Nephron progenitor cell (in vitro differentiated cells): ENCODE data around the gene SEC14L1.

Experiments
- DNase-seq: peaks from one replicate; pipeline ENCODE4 v3.0.0; 2021
- H3K27ac Mint-ChIP-seq: 2 replicates; pipeline ENCODE4 v1.8.0; 2021; ENCODE audit warnings: mild to moderate bottlenecking, moderate library complexity, mixed read lengths
- H3K27me3 Mint-ChIP-seq: 2 replicates; pipeline ENCODE4 v1.8.0; 2021; ENCODE audit warnings: mild to moderate bottlenecking, low read depth, mixed read lengths; ENCODE audit not compliant: poor library complexity
- H3K36me3 Mint-ChIP-seq: 2 replicates; pipeline ENCODE4 v1.8.0; 2021; ENCODE audit warnings: low read depth, mixed read lengths
- H3K4me1 Mint-ChIP-seq: 2 replicates; pipeline ENCODE4 v1.8.0; 2021; ENCODE audit warnings: mixed read lengths
- H3K4me3 Mint-ChIP-seq: 2 replicates; pipeline ENCODE4 v1.8.0; 2021; ENCODE audit warnings: mild to moderate bottlenecking, moderate library complexity, mixed read lengths
- H3K9me3 Mint-ChIP-seq: 2 replicates; pipeline ENCODE4 v1.8.0; 2021; ENCODE audit warnings: mild to moderate bottlenecking, moderate library complexity, mixed read lengths
- CTCF ChIP-seq: fragments of 200-600 bp; sonication (generic); IDR thresholded peaks from 2 replicates; pipeline ENCODE4 v1.5.0; 2021; ENCODE audit warnings: antibody characterized with exemption

The SEC14L1 gene

GRCh38 chr17:77140878-77141767 is at the start of gene SEC14L1:
TSS of gene SEC14L1 (plus strand) at chr17:77140969. CDS start at chr17:77143597, 2,628 bp downstream.
- H3K4me1 Mint-ChIP-seq: peaks cover 59% of the 10 kb centered on the region
- H3K4me3 Mint-ChIP-seq: peak within 1 kb of the TSS; percentile 89
- peaks cover 4% of the 10 kb centered on the region for H3K27me3 Mint-ChIP-seq
- peaks cover 35% of the 10 kb centered on the region for H3K36me3 Mint-ChIP-seq
- peak; percentile 61 for DNase-seq
- H3K9me3 Mint-ChIP-seq: peaks cover 33% of the 10 kb centered on the region
- TF ChIP-seq CTCF: no peak
- H3K27ac Mint-ChIP-seq: no peak within 1 kb of the TSS

DNA sequence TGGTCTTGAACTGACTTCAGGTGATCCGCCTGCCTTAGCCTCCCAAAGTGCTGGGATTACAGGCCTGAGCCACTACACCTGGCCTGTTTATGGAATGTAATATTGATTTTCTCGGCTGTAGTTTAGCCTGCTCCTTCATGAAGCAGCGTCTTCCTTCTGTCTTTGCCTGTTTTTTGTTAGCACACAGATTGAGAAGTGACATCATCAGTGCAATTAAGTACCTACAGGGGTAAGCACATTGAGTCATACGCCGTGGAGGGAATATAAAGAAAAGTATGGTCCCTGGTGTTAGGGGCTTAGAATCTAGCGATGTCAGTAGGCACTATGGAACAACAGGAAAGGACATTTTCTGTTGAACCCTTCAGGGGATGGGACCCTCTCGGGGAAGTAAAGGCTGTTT is 48.7 kb upstream of the SEC14L1 start:
- H3K4me1 Mint-ChIP-seq: peaks cover 51% of the 10 kb centered on the region
- H3K27me3 Mint-ChIP-seq: no peaks in the 10 kb centered on the region
- peaks cover 45% of the 10 kb centered on the region for H3K36me3 Mint-ChIP-seq
- no peak for DNase-seq
- H3K27ac Mint-ChIP-seq: peak overlapping the region; percentile 95
- no peak for TF ChIP-seq CTCF
- no peaks in the 10 kb centered on the region for H3K9me3 Mint-ChIP-seq
- no peak overlapping the region for H3K4me3 Mint-ChIP-seq

GRCh38 chr17:77095461-77095860 is 45.3 kb upstream of the SEC14L1 start:
- DNase-seq: no peak
- no peak overlapping the region for H3K27ac Mint-ChIP-seq
- no peaks in the 10 kb centered on the region for H3K27me3 Mint-ChIP-seq
- TF ChIP-seq CTCF: no peak
- no peak overlapping the region for H3K4me3 Mint-ChIP-seq
- peaks cover 47% of the 10 kb centered on the region for H3K4me1 Mint-ChIP-seq
- H3K9me3 Mint-ChIP-seq: no peaks in the 10 kb centered on the region
- peaks cover 59% of the 10 kb centered on the region for H3K36me3 Mint-ChIP-seq

- Mint-ChIP-seq H3K4me3 (no peak overlapping the region), H3K9me3 (no peaks in the 10 kb centered on the region), H3K36me3 (peaks cover 53% of the 10 kb centered on the region), H3K4me1 (peaks cover 43% of the 10 kb centered on the region), H3K27me3 (no peaks in the 10 kb centered on the region), H3K27ac (peak overlapping the region; percentile 1)
- DNase-seq: no peak
- peak; percentile 50 for TF ChIP-seq CTCF
Measured at GRCh38 chr17:77096570-77097214, 44.1 kb upstream of the SEC14L1 start.

DNA sequence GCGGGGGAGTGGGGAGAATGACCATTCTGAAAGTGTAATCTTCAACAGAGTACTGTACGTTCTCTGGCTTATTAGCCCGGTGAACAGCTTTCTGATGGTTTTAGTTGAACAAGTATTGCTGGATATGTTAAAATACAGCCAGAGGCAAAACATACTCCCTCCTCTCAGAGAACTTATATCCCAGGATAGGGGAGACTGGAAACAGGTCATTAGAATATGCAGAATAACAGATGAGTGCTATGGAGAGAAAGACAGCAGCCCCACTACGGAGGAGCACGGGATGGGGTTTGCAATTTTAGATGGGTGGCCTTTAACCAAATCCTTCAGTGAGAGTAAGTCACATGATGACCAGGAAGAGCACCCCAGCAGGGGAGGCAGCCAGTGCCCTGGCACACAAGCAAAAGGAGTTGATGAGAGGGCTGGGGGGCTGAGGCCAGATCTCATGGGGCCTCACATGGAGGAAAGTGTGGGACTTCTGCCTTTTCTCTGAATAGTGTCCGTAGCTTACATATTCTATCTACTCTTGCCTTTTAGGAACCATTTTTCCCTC is 43.1 kb upstream of the SEC14L1 start:
- Mint-ChIP-seq H3K4me1 (peaks cover 42% of the 10 kb centered on the region), H3K27ac (peak overlapping the region; percentile 63), H3K4me3 (no peak overlapping the region), H3K36me3 (peaks cover 43% of the 10 kb centered on the region), H3K9me3 (no peaks in the 10 kb centered on the region), H3K27me3 (no peaks in the 10 kb centered on the region)
- no peak for TF ChIP-seq CTCF
- no peak for DNase-seq
